GM21786 (cell line): Measurements from ENCODE around the gene MRPL44.
"Not testable (repeated sequence)": the region's sequence is repeated elsewhere in the genome, so short reads cannot be mapped to it uniquely, and the experiment has no call there.

ENCODE experiments used
- ATAC-seq: cut with Tn5 transposase; IDR thresholded peaks from one replicate; pipeline ENCODE4 v1.9.1; 2021; ENCODE audit not compliant: unreplicated experiment

The MRPL44 gene

GRCh38 chr2:224000662-224001061 lies 43.4 kb downstream of the MRPL44 start:
- ATAC-seq = not testable (repeated sequence)

- no peak for ATAC-seq
Observed at GRCh38 chr2:224004105-224004695, 46.9 kb downstream of the MRPL44 start.

- ATAC-seq = no peak
Observed at GRCh38 chr2:224008702-224009261, 51.5 kb downstream of the MRPL44 start.

- no peak for ATAC-seq
Observed at GRCh38 chr2:224009605-224010315, 52.5 kb downstream of the MRPL44 start.

- no peak for ATAC-seq
Observed at GRCh38 chr2:224011837-224012236, 54.6 kb downstream of the MRPL44 start.

GRCh38 chr2:224014336-224014735 lies 57.1 kb downstream of the MRPL44 start:
- ATAC-seq = no peak

GRCh38 chr2:224016963-224017362 lies 59.7 kb downstream of the MRPL44 start:
- no peak for ATAC-seq
